Peyer's patch (tissue), 4 donors: ENCODE measurements around the gene FKBP2.

Experiments
- CTCF ChIP-seq, 6 experiments: fragments of 450-650 bp in 4 of 6; fragments of 200-600 bp in 2 of 6; sonication (generic) in 1 of 6; IDR thresholded peaks; one replicate each; pipeline ENCODE4 v1.5.1; 2017 to 2019; ENCODE audit warnings: antibody characterized with exemption in 6 of 6, mild to moderate bottlenecking in 3 of 6, moderate library complexity in 1 of 6
- POLR2A ChIP-seq, 2 donors: fragments of 450-650 bp; IDR thresholded peaks; one replicate each; pipeline ENCODE4 v1.5.1; 2017; ENCODE audit warnings: antibody characterized with exemption in 2 of 2, mild to moderate bottlenecking in 2 of 2, moderate library complexity in 2 of 2

DNA sequence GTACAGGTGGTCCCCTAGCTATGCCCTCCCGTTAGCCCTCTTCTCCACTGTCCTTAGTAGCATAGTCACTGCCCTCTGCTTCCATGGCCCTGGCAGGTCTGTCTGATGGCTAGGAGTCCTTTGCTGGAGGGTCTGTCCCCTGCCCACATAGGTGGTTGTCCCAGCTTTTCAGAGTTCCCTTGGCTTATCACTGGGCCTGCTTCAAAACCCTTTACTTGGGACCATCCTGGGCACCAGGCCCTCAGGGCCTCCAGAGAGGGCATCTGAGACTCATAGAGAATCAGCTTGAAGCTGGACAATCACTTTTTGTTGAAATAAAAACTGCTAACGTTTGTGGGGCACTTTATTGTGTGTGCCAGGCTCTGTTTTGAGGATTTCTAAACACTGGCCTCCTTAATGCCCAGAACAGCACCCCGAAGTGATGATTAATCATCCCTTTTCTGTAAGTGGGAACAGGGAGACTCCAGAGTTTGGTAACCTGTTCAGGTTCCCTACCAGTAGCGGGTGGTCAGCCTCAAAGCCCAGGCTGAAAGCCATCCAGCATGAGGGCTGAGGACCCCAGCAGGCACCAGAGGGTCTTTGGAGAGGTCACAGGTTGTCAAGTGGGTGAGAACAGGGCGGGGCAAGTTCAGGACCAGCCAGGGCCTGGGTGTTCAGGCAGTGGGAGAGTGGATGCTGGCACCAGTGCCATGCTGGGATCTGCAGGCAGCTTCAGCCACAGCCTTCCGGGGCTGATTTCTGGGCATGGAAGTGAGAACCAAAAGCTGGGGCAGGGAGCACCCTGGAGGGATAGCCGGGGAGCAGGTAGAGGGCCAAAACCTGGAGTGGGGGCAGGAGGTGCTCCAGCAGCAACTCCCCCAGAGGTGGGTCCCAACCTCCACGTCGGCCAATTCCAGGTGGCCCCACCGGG lies 49.7 kb downstream of the FKBP2 start:
- TF ChIP-seq CTCF (IDR thresholded peaks at IDR 0.05) = no peak
- TF ChIP-seq POLR2A (IDR thresholded peaks at IDR 0.05) = no peak
